CD14-positive monocyte (primary cell): Measurements from ENCODE around the gene PNKP. TPM values are rescaled to one million over a fixed set of nuclear protein-coding genes. Genes with fewer than 3 reads are reported as not detected.
A peak's percentile ranks its signal among the peaks of the same experiment; 100 is the strongest.

Experiments
- DNase-seq, 3 donors: peaks; one replicate each; pipeline ENCODE4 v3.0.0-alpha.2; 2011 to 2022
- H2AFZ ChIP-seq: 2 replicates; pipeline ENCODE4 v1.6.0; 2012; ENCODE audit warnings: mild to moderate bottlenecking, low read depth, low read length, inconsistent platforms; ENCODE audit not compliant: insufficient read depth, poor library complexity, severe bottlenecking
- H3K27ac ChIP-seq, 2 donors: 1 replicate in 1 of 2; 2 replicates in 1 of 2; pipeline ENCODE4 v1.5.1; 2012 to 2013; ENCODE audit warnings: low read length in 2 of 2, control low read depth in 1 of 2, inconsistent platforms in 1 of 2, low read depth in 1 of 2, mild to moderate bottlenecking in 1 of 2
- H3K27me3 ChIP-seq, 2 donors: one replicate each; pipeline versions ENCODE4 v1.6.0 to v1.6.1; 2011 to 2013; ENCODE audit warnings: low read length in 2 of 2; ENCODE audit not compliant: control insufficient read depth in 2 of 2, insufficient read depth in 2 of 2
- H3K36me3 ChIP-seq, 2 donors: replicated peaks in 1 of 2; 1 replicate in 1 of 2; 2 replicates in 1 of 2; pipeline versions ENCODE4 v1.5.1 to v1.6.1; 2012 to 2013; ENCODE audit warnings: low read length in 2 of 2, control low read depth in 1 of 2, inconsistent platforms in 1 of 2, mild to moderate bottlenecking in 1 of 2; ENCODE audit not compliant: insufficient read depth in 2 of 2, control insufficient read depth in 1 of 2
- H3K4me1 ChIP-seq, 2 donors: 1 replicate in 1 of 2; 2 replicates in 1 of 2; pipeline versions ENCODE4 v1.5.1 to v1.6.1; 2012 to 2013; ENCODE audit warnings: low read length in 2 of 2, control low read depth in 1 of 2, inconsistent platforms in 1 of 2, mild to moderate bottlenecking in 1 of 2, moderate library complexity in 1 of 2; ENCODE audit not compliant: insufficient read depth in 2 of 2, control insufficient read depth in 1 of 2
- H3K4me2 ChIP-seq: replicated peaks from 2 replicates; pipeline ENCODE3; 2012; ENCODE audit warnings: low read length, moderate library complexity, mild to moderate bottlenecking; ENCODE audit not compliant: poor library complexity, severe bottlenecking; ENCODE audit errors: extremely low read depth
- H3K4me3 ChIP-seq, 3 experiments: fragments of 200-600 bp in 1 of 3; sonication (generic) in 1 of 3; replicated peaks in 1 of 3; 1 replicate in 2 of 3; 2 replicates in 1 of 3; pipeline ENCODE4 v1.5.1; 2011 to 2013; ENCODE audit warnings: low read length in 3 of 3, mild to moderate bottlenecking in 3 of 3, control low read depth in 2 of 3, low read depth in 2 of 3, inconsistent platforms in 1 of 3, moderate library complexity in 1 of 3
- H3K79me2 ChIP-seq: 2 replicates; pipeline ENCODE4 v1.6.0; 2012; ENCODE audit warnings: mild to moderate bottlenecking, control low read depth, inconsistent platforms, low read length, moderate library complexity; ENCODE audit not compliant: insufficient read depth
- H3K9ac ChIP-seq: 2 replicates; pipeline ENCODE4 v1.6.0; 2017; ENCODE audit warnings: low read length, mild to moderate bottlenecking; ENCODE audit not compliant: insufficient read depth, poor library complexity, severe bottlenecking
- H3K9me3 ChIP-seq, 2 donors: replicated peaks in 1 of 2; 1 replicate in 1 of 2; 2 replicates in 1 of 2; pipeline versions ENCODE4 v1.5.1 to v1.6.1; 2012 to 2013; ENCODE audit warnings: low read length in 2 of 2, control low read depth in 1 of 2; ENCODE audit not compliant: control insufficient read depth in 1 of 2, insufficient read depth in 1 of 2
- H4K20me1 ChIP-seq: 2 replicates; pipeline ENCODE4 v1.6.0; 2012; ENCODE audit warnings: mild to moderate bottlenecking, low read length, control low read depth, moderate library complexity; ENCODE audit not compliant: insufficient read depth
- H3K27ac Mint-ChIP-seq, 7 donors: one replicate each; pipeline ENCODE4 v1.8.0; 2020; ENCODE audit warnings: mild to moderate bottlenecking in 7 of 7, mixed read lengths in 7 of 7, moderate library complexity in 6 of 7, inconsistent platforms in 2 of 7
- H3K27me3 Mint-ChIP-seq, 3 donors: one replicate each; pipeline ENCODE4 v1.8.0; 2021 to 2022; ENCODE audit warnings: low read depth in 3 of 3, mild to moderate bottlenecking in 3 of 3, mixed read lengths in 3 of 3, moderate library complexity in 3 of 3, inconsistent platforms in 1 of 3
- H3K36me3 Mint-ChIP-seq, 2 donors: one replicate each; pipeline ENCODE4 v1.8.0; 2020; ENCODE audit warnings: mixed read lengths in 2 of 2, inconsistent platforms in 1 of 2, mild to moderate bottlenecking in 1 of 2
- H3K4me1 Mint-ChIP-seq: one replicate; pipeline ENCODE4 v1.8.0; 2020; ENCODE audit warnings: mild to moderate bottlenecking, mixed read lengths
- H3K4me3 Mint-ChIP-seq, 2 donors: one replicate each; pipeline ENCODE4 v1.8.0; 2020; ENCODE audit warnings: mild to moderate bottlenecking in 2 of 2, mixed read lengths in 2 of 2, moderate library complexity in 1 of 2
- H3K9me3 Mint-ChIP-seq, 7 donors: one replicate each; pipeline ENCODE4 v1.8.0; 2020 to 2022; ENCODE audit warnings: mixed read lengths in 7 of 7, mild to moderate bottlenecking in 6 of 7, moderate library complexity in 6 of 7, inconsistent platforms in 2 of 7
- WGBS: methylation state at CpG from one replicate; pipeline ENCODE4 v1.1.5; 2013; ENCODE audit warnings: missing lambda C conversion rate; ENCODE audit not compliant: insufficient coverage; 5-methylcytosine and 5-hydroxymethylcytosine counted together
- intact Hi-C, 2 donors: fragments of 100-400 bp; cut with micrococcal nuclease; formaldehyde crosslinking; loops; one replicate each; pipeline versions ENCODE4 v1.15.0 to v1.15.1; 2023
- polyA plus RNA-seq, 3 donors: library from polyadenylated mRNA; depleted of rRNA in 1 of 3; unstranded in 2 of 3; stranded (reverse) in 1 of 3; fragments of 300-500 nt in 2 of 3; fragments of >200 nt in 1 of 3; fragmentation: Illumina TruSeq in 2 of 3; gene quantifications; 1 replicate in 2 of 3; 2 replicates in 1 of 3; pipeline ENCODE4 v1.2.3, GENCODE V29; 2012 to 2021
- TF ChIP-seq, protein P1 (sequence below): fragments of 200-600 bp; IDR thresholded peaks from one replicate; pipeline ENCODE4 v1.8.0; 2022; ENCODE audit warnings: antibody characterized with exemption, mild to moderate bottlenecking

The PNKP gene
- polyA plus RNA-seq, 3 donors, result 23.0 to 88.6 (median 30.2) TPM

GRCh38 chr19:49863935-49864320 lies 3.4 kb downstream of the PNKP start:
- no peak overlapping the region for H3K27ac ChIP-seq
- peaks cover 42% of the 10 kb centered on the region for H3K79me2 ChIP-seq
- Mint-ChIP-seq H3K4me1 (peaks cover 41% of the 10 kb centered on the region), H3K4me3 (peak overlapping the region in 1 of 2 donors; percentile 31), H3K9me3 (no peaks in the 10 kb centered on the region), H3K36me3 (peaks cover 37 to 61% of the 10 kb centered on the region in 2 donors), H3K27me3 (no peaks in the 10 kb centered on the region), H3K27ac (peak overlapping the region in 1 of 7 donors; percentile 46)
- TF ChIP-seq, protein P1, sequence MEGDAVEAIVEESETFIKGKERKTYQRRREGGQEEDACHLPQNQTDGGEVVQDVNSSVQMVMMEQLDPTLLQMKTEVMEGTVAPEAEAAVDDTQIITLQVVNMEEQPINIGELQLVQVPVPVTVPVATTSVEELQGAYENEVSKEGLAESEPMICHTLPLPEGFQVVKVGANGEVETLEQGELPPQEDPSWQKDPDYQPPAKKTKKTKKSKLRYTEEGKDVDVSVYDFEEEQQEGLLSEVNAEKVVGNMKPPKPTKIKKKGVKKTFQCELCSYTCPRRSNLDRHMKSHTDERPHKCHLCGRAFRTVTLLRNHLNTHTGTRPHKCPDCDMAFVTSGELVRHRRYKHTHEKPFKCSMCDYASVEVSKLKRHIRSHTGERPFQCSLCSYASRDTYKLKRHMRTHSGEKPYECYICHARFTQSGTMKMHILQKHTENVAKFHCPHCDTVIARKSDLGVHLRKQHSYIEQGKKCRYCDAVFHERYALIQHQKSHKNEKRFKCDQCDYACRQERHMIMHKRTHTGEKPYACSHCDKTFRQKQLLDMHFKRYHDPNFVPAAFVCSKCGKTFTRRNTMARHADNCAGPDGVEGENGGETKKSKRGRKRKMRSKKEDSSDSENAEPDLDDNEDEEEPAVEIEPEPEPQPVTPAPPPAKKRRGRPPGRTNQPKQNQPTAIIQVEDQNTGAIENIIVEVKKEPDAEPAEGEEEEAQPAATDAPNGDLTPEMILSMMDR, result no peak
- WGBS, result 95% methylated on average over 15 of the region's 17 CpGs
- H3K9ac ChIP-seq, result no peak overlapping the region
- intact Hi-C loops, result no loop called here
- H3K4me2 ChIP-seq, result no peak overlapping the region
- no peaks in the 10 kb centered on the region for H3K27me3 ChIP-seq
- H3K4me3 ChIP-seq, result no peak overlapping the region
- no peaks in the 10 kb centered on the region for H3K9me3 ChIP-seq
- DNase-seq, result no peak
- H3K4me1 ChIP-seq, result peaks cover 37 to 42% of the 10 kb centered on the region in 2 donors
- H2AFZ ChIP-seq, result no peak overlapping the region
- peaks cover 44 to 53% of the 10 kb centered on the region in 2 donors for H3K36me3 ChIP-seq
- H4K20me1 ChIP-seq, result peaks cover 61% of the 10 kb centered on the region

DNA sequence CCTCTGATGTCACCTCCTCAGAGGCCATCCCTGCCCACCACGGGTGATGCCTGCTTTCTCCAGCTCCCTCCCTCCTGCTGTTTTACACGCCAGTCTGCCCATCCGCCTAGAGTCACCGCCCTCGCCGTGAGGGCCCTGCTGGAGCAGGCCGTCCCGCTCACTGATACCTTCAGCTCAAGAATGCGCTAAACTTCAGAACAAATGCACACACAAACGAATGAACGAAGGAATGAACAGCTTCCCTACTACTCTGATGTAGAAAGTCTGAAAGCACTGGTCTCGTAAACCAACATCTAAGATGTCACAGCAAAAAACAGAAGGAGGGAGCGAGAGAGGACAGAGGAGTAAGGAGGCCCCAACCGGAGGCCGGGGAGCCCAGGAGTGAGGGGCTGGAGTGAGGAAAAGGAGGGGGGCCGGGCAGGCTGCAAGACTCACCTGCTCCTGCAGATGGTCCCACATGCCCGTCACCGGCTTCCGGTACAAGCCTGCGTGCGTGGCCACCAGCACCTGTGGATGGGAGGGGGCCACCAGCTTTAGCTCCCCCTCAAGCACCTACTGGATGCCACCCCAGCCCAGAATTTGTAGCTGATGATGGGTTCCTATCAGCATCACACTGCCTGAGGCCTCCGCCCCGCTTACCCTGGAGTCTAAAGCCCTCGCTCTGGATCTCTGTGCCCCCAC lies 4.0 kb downstream of the PNKP start:
- Mint-ChIP-seq H3K4me1 (peaks cover 36% of the 10 kb centered on the region), H3K9me3 (no peaks in the 10 kb centered on the region), H3K27ac (peak overlapping the region in 3 of 7 donors; percentile 14 to 77 (median 37)), H3K36me3 (peaks cover 40 to 67% of the 10 kb centered on the region in 2 donors), H3K27me3 (no peaks in the 10 kb centered on the region), H3K4me3 (no peak overlapping the region)
- Histone ChIP-seq H3K36me3 (peaks cover 49 to 58% of the 10 kb centered on the region in 2 donors), H3K4me2 (no peak overlapping the region), H4K20me1 (peaks cover 65% of the 10 kb centered on the region), H3K9ac (no peak overlapping the region), H3K9me3 (no peaks in the 10 kb centered on the region), H3K4me3 (no peak overlapping the region), H2AFZ (no peak overlapping the region), H3K27ac (no peak overlapping the region), H3K27me3 (no peaks in the 10 kb centered on the region), H3K79me2 (peaks cover 42% of the 10 kb centered on the region), H3K4me1 (peaks cover 32 to 36% of the 10 kb centered on the region in 2 donors)
- TF ChIP-seq, protein P1, result no peak
- intact Hi-C loops, result no loop called here
- DNase-seq, result no peak
- WGBS, result 97% methylated on average over 19 of the region's 24 CpGs
